Activated CD4-positive, alpha-beta memory T cell treated with anti-CD3 and anti-CD28 coated beads, Interleukin-2, amount 10 ng/mL, durations not matched to agents 7 days and 5 days (primary cell): ENCODE data around the gene CNTNAP2. TPM values are rescaled to one million over a fixed set of nuclear protein-coding genes. Genes with fewer than 3 reads are reported as not detected.
"Not testable (repeated sequence)": the region's sequence is repeated elsewhere in the genome, so short reads cannot be mapped to it uniquely, and the experiment has no call there.

ENCODE experiments used
- CTCF ChIA-PET: fragments of 350-600 bp; sonication (Branson Sonifier 250); formaldehyde crosslinking; loops from one replicate; lab custom pipeline; 2021; ENCODE audit warnings: antibody characterized with exemption, inconsistent platforms; lab: Charles Lee
- POLR2A ChIA-PET: fragments of 350-600 bp; sonication (Branson Sonifier 250); formaldehyde crosslinking; loops from one replicate; lab custom pipeline; 2021; ENCODE audit warnings: antibody characterized with exemption; lab: Charles Lee
- DNase-seq: peaks from one replicate; pipeline ENCODE4 v3.0.0-alpha.2; 2020
- H3K27ac Mint-ChIP-seq: one replicate; pipeline ENCODE4 v1.8.0; 2021; ENCODE audit warnings: mild to moderate bottlenecking, mixed read lengths
- H3K27me3 Mint-ChIP-seq: one replicate; pipeline ENCODE4 v1.8.0; 2021; ENCODE audit warnings: mixed read lengths
- H3K36me3 Mint-ChIP-seq: one replicate; pipeline ENCODE4 v1.8.0; 2021; ENCODE audit warnings: low read depth, mixed read lengths
- H3K4me1 Mint-ChIP-seq: one replicate; pipeline ENCODE4 v1.8.0; 2021; ENCODE audit warnings: mixed read lengths
- H3K4me3 Mint-ChIP-seq: one replicate; pipeline ENCODE4 v1.8.0; 2021; ENCODE audit warnings: mild to moderate bottlenecking, mixed read lengths
- H3K9me3 Mint-ChIP-seq: one replicate; pipeline ENCODE4 v1.8.0; 2021; ENCODE audit warnings: mixed read lengths
- total RNA-seq, 2 experiments: library from RNA; stranded (reverse); gene quantifications; one replicate each; pipeline ENCODE4 v1.2.3, GENCODE V29; 2021

Gene CNTNAP2
- total RNA-seq, 2 experiments from 2014 or later: not detected

DNA sequence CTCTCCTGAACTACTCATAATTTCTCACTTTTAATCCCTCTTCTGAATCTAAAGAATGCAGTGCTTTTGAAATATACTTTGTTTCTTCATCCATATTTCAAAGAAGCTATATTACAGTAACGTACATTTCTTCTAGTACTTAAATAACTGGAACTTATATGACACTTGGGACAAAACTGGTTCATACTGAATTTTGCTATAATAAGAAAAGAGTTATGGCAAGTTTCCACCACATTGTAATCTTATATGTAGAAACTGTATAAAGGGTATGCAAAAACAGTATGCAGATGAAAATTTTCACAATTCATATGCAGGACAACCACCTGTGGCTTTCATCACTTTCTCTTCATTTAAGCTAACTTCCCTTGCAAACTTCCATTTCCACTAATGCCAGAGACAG is 785.7 kb downstream of the CNTNAP2 start:
- CTCF ChIA-PET: no interaction called here
- POLR2A ChIA-PET: no interaction called here
- Mint-ChIP-seq H3K27me3 (no peaks in the 10 kb centered on the region), H3K27ac (no peak overlapping the region), H3K9me3 (peaks cover 19% of the 10 kb centered on the region), H3K36me3 (no peaks in the 10 kb centered on the region), H3K4me3 (no peak overlapping the region), H3K4me1 (no peaks in the 10 kb centered on the region)
- no peak for DNase-seq

DNA sequence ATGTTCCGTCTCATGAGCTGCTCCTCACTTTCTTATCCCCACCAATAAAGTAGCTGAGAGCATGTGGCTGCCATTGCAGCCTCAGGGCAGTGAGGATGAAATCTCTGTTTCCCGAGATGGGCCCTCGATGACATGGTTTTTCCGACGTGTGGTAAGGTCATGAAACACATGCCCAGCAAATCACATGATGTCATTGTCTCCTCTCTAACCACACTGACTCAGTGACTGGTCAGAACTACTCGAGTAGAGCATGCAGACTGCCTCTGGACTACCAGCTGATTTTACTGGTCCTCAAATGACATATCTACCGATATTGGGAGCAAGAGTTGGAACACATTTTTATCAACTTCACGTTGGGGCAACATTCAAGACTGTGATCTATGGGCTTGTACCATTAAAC is 786.1 kb downstream of the CNTNAP2 start:
- no peaks in the 10 kb centered on the region for H3K27me3 Mint-ChIP-seq
- H3K36me3 Mint-ChIP-seq: no peaks in the 10 kb centered on the region
- H3K4me1 Mint-ChIP-seq: no peaks in the 10 kb centered on the region
- no peak for DNase-seq
- H3K9me3 Mint-ChIP-seq: peaks cover 19% of the 10 kb centered on the region
- no peak overlapping the region for H3K27ac Mint-ChIP-seq
- ChIA-PET CTCF (no interaction called here), POLR2A (no interaction called here)
- H3K4me3 Mint-ChIP-seq: no peak overlapping the region

DNA sequence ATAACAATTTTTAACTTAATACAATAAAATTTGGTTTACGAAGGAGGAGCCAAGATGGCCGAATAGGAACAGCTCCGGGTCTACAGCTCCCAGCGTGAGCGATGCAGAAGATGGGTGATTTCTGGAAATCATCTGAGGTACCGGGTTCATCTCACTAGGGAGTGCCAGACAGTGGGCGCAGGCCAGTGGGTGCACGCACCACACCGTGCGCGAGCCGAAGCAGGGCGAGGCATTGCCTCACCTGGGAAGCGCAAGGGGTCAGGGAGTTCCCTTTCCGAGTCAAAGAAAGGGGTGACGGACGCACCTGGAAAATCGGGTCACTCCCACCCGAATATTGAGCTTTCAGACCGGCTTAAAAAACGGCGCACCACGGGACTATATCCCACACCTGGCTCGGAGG is 789.1 kb downstream of the CNTNAP2 start:
- POLR2A ChIA-PET, H3K27me3 Mint-ChIP-seq, H3K4me1 Mint-ChIP-seq, H3K4me3 Mint-ChIP-seq, DNase-seq, H3K27ac Mint-ChIP-seq, CTCF ChIA-PET, H3K36me3 Mint-ChIP-seq: not testable (repeated sequence)
- H3K9me3 Mint-ChIP-seq: peaks cover 19% of the 10 kb centered on the region

DNA sequence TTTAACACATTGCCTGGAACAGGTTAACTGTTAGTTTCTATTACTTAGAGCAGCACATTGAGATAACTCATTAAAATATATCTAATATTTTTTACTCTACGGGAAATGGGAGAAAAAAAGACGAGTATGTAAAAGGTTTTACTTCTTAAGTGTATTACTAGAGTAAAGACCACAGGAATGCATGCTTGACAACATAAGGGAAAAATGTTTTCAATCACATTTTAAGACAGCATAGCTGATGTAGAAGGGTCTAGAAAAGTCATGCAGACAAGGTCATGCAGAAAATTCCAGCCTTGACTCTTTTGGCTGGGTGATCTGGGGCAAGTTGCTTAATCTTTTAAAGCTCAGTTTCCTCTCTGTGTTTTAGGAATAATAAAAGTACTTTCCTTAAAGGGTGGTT is 806.2 kb downstream of the CNTNAP2 start:
- CTCF ChIA-PET: no interaction called here
- Mint-ChIP-seq H3K36me3 (no peaks in the 10 kb centered on the region), H3K9me3 (peaks cover 8% of the 10 kb centered on the region), H3K27ac (no peak overlapping the region), H3K4me3 (no peak overlapping the region), H3K27me3 (no peaks in the 10 kb centered on the region), H3K4me1 (no peaks in the 10 kb centered on the region)
- POLR2A ChIA-PET: no interaction called here
- no peak for DNase-seq

DNA sequence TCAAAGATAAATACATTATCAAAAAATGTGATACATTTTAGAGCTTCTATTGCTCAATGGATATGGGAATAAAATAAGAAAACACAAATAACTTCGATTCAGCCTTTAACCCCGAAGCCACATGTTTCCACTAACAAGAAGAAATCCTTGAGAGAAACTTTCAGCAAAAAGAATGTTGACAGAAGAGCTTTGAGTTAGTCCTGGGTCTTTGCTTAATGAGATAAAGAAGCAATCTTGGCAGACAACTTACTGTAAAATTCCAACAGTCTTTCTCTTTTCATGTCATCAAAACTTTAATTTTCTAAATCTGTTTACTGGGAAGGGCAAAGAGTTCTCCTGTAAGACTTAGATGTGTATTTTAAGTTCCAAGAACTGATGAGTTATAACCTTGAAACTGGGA is 810.2 kb downstream of the CNTNAP2 start:
- no peaks in the 10 kb centered on the region for H3K9me3 Mint-ChIP-seq
- CTCF ChIA-PET: no interaction called here
- no peak for DNase-seq
- H3K4me3 Mint-ChIP-seq: no peak overlapping the region
- H3K27me3 Mint-ChIP-seq: no peaks in the 10 kb centered on the region
- H3K36me3 Mint-ChIP-seq: no peaks in the 10 kb centered on the region
- H3K27ac Mint-ChIP-seq: no peak overlapping the region
- H3K4me1 Mint-ChIP-seq: no peaks in the 10 kb centered on the region
- POLR2A ChIA-PET: no interaction called here

DNA sequence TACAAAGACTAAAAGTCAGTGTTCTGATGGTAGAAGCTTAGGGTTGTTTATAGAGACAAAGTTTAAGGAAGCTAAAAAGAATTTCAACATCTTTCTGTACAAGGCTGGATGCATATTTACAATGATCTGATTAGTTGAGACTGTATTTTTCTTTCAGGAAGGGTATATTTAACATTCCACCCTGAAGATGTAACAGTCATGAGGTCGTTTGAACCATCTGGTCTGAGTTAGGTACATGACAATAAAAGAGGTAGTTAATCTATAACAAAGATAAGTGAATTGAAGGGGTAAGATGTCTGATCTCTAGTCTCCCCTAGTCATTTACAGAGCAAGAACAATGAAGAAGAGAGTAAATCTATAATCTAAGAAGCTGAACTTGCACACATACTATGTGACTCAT is 821.2 kb downstream of the CNTNAP2 start:
- no peaks in the 10 kb centered on the region for H3K9me3 Mint-ChIP-seq
- no peaks in the 10 kb centered on the region for H3K27me3 Mint-ChIP-seq
- ChIA-PET CTCF (no interaction called here), POLR2A (no interaction called here)
- H3K4me1 Mint-ChIP-seq: no peaks in the 10 kb centered on the region
- no peak overlapping the region for H3K4me3 Mint-ChIP-seq
- no peaks in the 10 kb centered on the region for H3K36me3 Mint-ChIP-seq
- no peak for DNase-seq
- no peak overlapping the region for H3K27ac Mint-ChIP-seq

DNA sequence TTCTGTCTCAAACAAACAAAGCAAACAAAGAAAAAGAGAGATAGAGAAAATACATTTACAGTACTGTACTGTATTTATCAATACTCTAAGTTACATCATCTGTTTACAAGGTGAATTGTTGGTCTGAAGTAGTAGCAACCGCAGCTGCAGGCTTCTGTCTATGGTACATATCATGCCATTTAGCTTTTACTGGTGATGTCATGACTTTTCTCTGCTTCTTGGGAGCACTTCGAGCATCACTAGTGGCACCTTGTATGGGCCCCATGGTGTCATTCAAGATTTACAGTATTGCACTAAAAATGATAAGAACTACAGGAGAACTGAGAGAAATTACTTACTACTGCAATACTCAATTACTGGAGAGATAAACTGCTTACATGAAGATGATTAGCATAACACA is 826.9 kb downstream of the CNTNAP2 start:
- CTCF ChIA-PET: no interaction called here
- Mint-ChIP-seq H3K4me3 (no peak overlapping the region), H3K36me3 (no peaks in the 10 kb centered on the region), H3K9me3 (peaks cover 4% of the 10 kb centered on the region), H3K27ac (no peak overlapping the region), H3K4me1 (no peaks in the 10 kb centered on the region), H3K27me3 (no peaks in the 10 kb centered on the region)
- DNase-seq: no peak
- POLR2A ChIA-PET: no interaction called here

DNA sequence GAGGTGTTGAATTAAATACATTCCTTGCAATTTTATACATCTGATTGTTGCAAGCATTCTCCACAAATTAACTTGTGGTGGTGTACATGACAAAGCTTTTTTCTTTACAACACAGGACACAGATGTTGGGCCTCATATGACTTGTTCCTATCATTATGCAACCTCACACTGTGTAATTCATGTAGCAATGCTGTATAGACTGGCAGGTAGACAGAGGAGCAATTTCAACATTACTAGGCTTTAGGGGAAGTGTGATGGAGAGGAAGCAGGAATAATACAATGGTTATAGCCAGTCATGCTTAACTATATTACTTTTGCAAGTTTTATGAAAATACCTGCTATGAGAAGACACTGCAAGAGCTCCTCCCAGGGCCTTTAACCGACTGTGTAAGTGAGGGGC is 832.1 kb downstream of the CNTNAP2 start:
- ChIA-PET POLR2A (no interaction called here), CTCF (no interaction called here)
- H3K27me3 Mint-ChIP-seq: no peaks in the 10 kb centered on the region
- H3K4me3 Mint-ChIP-seq: no peak overlapping the region
- no peaks in the 10 kb centered on the region for H3K36me3 Mint-ChIP-seq
- peaks cover 19% of the 10 kb centered on the region for H3K9me3 Mint-ChIP-seq
- no peak for DNase-seq
- H3K27ac Mint-ChIP-seq: no peak overlapping the region
- H3K4me1 Mint-ChIP-seq: no peaks in the 10 kb centered on the region

DNA sequence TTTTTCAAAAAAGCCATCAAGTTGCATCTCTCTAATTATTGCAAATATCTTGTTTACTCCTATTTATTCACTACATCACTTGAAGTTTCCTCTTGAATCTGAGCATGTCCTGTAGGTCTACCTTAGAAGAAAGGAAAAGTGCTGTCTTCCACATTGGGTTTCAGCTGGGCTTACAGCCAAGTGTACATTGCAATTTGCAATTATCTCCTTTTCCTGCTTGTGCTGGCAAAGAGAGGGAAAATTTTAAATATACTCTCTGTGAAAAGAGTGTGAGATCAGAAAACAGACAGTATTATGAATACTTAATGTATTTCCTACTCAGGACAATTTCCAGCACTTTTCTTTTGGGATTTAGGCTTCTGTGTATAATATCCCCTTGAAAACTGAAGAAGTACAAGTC is 839.7 kb downstream of the CNTNAP2 start:
- Mint-ChIP-seq H3K9me3 (peaks cover 15% of the 10 kb centered on the region), H3K27ac (no peak overlapping the region), H3K4me3 (no peak overlapping the region), H3K4me1 (no peaks in the 10 kb centered on the region), H3K36me3 (no peaks in the 10 kb centered on the region), H3K27me3 (no peaks in the 10 kb centered on the region)
- ChIA-PET POLR2A (no interaction called here), CTCF (no interaction called here)
- DNase-seq: no peak

DNA sequence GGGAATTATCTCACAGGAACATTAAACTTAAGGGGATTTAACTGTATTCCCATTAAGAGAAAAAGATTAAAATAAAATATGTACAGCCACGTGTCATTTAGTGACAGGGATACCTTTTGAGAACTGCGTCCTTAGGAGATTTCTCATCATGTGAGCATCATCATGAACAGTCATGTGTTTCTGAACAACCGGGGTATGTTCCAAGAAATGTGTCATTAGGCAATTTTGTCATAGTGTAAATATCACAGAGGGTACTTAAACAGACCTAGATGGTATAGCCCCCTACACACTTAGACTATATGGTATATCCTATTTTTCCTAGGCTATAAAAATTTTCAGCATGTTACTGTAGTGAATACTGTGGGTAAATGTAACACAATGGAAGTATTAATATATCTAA is 840.3 kb downstream of the CNTNAP2 start:
- ChIA-PET CTCF (no interaction called here), POLR2A (no interaction called here)
- H3K27ac Mint-ChIP-seq: no peak overlapping the region
- H3K4me1 Mint-ChIP-seq: no peaks in the 10 kb centered on the region
- H3K27me3 Mint-ChIP-seq: no peaks in the 10 kb centered on the region
- H3K36me3 Mint-ChIP-seq: no peaks in the 10 kb centered on the region
- no peak overlapping the region for H3K4me3 Mint-ChIP-seq
- no peak for DNase-seq
- H3K9me3 Mint-ChIP-seq: peaks cover 9% of the 10 kb centered on the region

DNA sequence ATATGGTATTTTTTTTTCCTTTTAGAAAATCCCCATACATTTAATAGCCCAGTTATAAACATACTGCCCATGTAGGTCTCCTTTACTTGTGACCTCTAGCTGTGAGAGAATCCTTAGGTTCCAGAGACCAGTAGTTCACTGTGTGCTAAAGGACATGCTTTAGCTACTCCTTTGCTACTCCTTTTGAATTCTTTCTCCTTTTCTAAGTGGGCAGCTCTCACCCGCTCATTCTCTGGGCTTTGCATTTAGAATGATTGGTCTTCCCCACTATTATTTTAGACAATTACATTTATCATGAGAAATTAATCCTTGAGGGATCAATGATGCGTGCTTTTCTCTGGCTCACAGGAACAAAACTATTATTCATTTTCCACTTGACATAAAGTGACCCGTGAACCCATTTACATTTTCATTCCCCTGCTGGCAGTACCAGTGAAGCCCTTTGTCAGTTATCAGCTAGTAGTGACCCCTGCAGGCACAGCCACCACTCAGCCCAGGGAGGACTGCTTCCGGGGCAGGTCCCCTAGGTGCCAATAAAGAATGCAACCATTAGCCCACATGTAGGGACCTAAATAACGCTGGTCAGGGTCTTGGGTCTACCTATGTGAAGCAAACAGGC is 844.3 kb downstream of the CNTNAP2 start:
- no peaks in the 10 kb centered on the region for H3K4me1 Mint-ChIP-seq
- no peak overlapping the region for H3K4me3 Mint-ChIP-seq
- peaks cover 10% of the 10 kb centered on the region for H3K9me3 Mint-ChIP-seq
- H3K27me3 Mint-ChIP-seq: no peaks in the 10 kb centered on the region
- ChIA-PET POLR2A (no interaction called here), CTCF (no interaction called here)
- no peak for DNase-seq
- H3K27ac Mint-ChIP-seq: no peak overlapping the region
- no peaks in the 10 kb centered on the region for H3K36me3 Mint-ChIP-seq

DNA sequence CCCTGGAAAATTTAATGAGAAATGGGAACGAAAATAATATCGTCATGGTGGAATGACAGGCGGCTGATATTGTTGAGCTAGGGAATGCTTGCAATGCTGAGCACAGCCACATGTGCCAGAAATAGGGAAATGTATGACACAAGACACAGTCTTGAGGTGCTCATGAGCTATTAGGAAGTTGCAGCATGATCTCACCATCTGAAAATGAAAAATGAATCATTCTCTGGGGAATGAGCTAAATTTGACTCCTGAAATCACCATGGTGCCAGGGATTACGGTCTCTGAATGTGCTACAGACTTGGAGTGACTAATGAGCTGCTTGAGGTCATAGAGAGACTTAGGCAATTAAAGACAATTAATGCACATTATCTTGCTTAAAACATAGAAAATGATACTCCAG is 845.0 kb downstream of the CNTNAP2 start:
- H3K36me3 Mint-ChIP-seq: no peaks in the 10 kb centered on the region
- POLR2A ChIA-PET: no interaction called here
- H3K4me3 Mint-ChIP-seq: no peak overlapping the region
- CTCF ChIA-PET: no interaction called here
- H3K9me3 Mint-ChIP-seq: peaks cover 13% of the 10 kb centered on the region
- H3K27ac Mint-ChIP-seq: no peak overlapping the region
- no peaks in the 10 kb centered on the region for H3K4me1 Mint-ChIP-seq
- DNase-seq: no peak
- H3K27me3 Mint-ChIP-seq: no peaks in the 10 kb centered on the region

DNA sequence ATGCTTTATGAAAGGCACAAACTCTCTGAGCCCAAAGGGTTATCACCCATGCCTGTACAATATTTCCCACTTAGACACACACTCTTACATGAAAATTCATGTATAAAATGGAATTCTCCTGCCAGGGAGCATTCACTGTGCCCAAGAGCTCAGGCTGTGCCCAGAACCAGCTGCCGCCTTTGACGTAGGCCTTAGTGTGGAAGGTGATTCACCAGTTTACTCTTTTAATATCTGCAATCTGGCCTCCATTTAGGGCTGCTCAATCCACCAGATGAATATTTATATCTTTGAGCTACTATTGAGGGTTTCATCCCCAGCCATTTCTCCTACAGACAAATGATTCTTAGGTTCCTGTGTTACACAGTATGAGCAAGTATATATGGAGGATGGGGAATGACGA is 849.7 kb downstream of the CNTNAP2 start:
- H3K4me3 Mint-ChIP-seq: no peak overlapping the region
- no peaks in the 10 kb centered on the region for H3K4me1 Mint-ChIP-seq
- CTCF ChIA-PET: no interaction called here
- POLR2A ChIA-PET: no interaction called here
- no peak overlapping the region for H3K27ac Mint-ChIP-seq
- DNase-seq: no peak
- H3K36me3 Mint-ChIP-seq: no peaks in the 10 kb centered on the region
- peaks cover 15% of the 10 kb centered on the region for H3K9me3 Mint-ChIP-seq
- no peaks in the 10 kb centered on the region for H3K27me3 Mint-ChIP-seq

DNA sequence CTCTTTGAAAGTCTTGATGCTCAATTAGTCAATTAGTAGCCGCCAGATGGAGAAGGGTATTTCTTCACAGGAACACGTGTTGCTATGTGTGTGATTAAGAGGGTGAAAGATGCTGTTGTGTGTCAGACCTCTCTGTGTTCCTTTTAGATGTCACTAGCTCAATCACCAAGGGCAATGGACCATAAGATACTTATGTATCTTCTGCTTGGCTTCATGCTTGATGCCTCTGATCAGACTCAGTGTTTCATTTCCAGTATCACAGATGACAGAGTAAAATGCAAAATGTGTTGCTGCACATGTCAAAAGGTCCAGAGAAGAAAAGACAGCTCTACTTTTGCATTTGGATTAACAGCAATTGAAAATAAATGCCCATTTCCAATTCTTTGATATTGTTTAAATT is 865.9 kb downstream of the CNTNAP2 start:
- no peaks in the 10 kb centered on the region for H3K27me3 Mint-ChIP-seq
- peaks cover 18% of the 10 kb centered on the region for H3K9me3 Mint-ChIP-seq
- no peak overlapping the region for H3K27ac Mint-ChIP-seq
- H3K4me1 Mint-ChIP-seq: no peaks in the 10 kb centered on the region
- ChIA-PET CTCF (no interaction called here), POLR2A (no interaction called here)
- H3K4me3 Mint-ChIP-seq: no peak overlapping the region
- DNase-seq: no peak
- no peaks in the 10 kb centered on the region for H3K36me3 Mint-ChIP-seq
